Measurements from ENCODE around the gene ADCY1.

The ADCY1 gene

DNA sequence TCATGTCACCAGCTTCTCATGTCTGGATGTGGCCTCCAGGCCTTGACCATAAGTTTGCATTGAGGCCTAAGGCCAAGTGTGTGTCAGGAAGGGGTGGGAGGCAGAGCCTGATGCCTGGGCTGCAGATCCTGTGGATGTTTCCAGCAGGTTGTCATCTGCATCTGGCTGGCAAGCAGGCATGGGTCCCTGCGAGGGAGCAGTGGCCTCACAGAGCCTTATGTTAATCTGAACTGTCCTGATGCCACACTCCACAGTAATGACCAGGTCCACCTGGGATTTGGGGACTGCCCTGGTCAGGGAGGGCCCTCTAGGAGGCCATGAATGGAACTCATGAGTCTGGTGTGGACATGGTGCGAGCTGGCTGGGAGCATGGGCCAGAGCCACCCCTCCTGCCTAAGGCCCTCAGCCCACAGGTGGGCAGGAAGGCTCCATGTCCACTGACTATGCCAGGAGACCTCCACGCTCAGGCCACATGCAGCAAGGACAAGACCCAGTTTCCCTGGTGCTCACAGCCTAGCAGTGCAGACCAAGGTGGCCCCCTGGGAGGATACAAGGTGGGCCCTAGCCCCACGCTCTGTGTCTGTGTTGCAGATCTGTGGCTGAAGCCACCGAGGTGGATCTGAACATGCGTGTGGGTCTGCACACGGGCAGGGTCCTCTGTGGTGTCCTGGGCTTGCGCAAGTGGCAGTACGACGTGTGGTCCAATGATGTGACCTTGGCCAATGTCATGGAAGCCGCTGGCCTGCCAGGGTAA is 83.1 kb downstream of the ADCY1 start:
- H3K9me3 ChIP-seq (ENCODE audit: insufficient read depth, low read length) = no peaks in the 10 kb centered on the region
- H2AFZ ChIP-seq (ENCODE audit: low read depth, low read length) = no peak overlapping the region
- H4K20me1 ChIP-seq (ENCODE audit: insufficient read depth, low read length) = no peaks in the 10 kb centered on the region
- no peak overlapping the region for H3K4me3 ChIP-seq (ENCODE audit: low read length)
- no peaks in the 10 kb centered on the region for H3K36me3 ChIP-seq (replicated peaks; ENCODE audit: low read depth, low read length)
- H3K27ac ChIP-seq (ENCODE audit: low read length) = no peak overlapping the region
- no peaks in the 10 kb centered on the region for H3K4me1 ChIP-seq (ENCODE audit: low read length)
- no peak overlapping the region for H3K4me2 ChIP-seq (ENCODE audit: low read length)
- no peaks in the 10 kb centered on the region for H3K27me3 ChIP-seq (ENCODE audit: low read depth, low read length)
- no peak overlapping the region for H3K9ac ChIP-seq (ENCODE audit: low read length)
- H3K79me2 ChIP-seq (ENCODE audit: low read length) = no peaks in the 10 kb centered on the region
- TF ChIP-seq, protein P1, sequence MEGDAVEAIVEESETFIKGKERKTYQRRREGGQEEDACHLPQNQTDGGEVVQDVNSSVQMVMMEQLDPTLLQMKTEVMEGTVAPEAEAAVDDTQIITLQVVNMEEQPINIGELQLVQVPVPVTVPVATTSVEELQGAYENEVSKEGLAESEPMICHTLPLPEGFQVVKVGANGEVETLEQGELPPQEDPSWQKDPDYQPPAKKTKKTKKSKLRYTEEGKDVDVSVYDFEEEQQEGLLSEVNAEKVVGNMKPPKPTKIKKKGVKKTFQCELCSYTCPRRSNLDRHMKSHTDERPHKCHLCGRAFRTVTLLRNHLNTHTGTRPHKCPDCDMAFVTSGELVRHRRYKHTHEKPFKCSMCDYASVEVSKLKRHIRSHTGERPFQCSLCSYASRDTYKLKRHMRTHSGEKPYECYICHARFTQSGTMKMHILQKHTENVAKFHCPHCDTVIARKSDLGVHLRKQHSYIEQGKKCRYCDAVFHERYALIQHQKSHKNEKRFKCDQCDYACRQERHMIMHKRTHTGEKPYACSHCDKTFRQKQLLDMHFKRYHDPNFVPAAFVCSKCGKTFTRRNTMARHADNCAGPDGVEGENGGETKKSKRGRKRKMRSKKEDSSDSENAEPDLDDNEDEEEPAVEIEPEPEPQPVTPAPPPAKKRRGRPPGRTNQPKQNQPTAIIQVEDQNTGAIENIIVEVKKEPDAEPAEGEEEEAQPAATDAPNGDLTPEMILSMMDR (IDR thresholded peaks at IDR 0.05; ENCODE audit: low read depth, low read length) = no peak
- no peak for TF ChIP-seq EZH2phosphoT487 (IDR thresholded peaks at IDR 0.05; ENCODE audit: low read depth)

DNA sequence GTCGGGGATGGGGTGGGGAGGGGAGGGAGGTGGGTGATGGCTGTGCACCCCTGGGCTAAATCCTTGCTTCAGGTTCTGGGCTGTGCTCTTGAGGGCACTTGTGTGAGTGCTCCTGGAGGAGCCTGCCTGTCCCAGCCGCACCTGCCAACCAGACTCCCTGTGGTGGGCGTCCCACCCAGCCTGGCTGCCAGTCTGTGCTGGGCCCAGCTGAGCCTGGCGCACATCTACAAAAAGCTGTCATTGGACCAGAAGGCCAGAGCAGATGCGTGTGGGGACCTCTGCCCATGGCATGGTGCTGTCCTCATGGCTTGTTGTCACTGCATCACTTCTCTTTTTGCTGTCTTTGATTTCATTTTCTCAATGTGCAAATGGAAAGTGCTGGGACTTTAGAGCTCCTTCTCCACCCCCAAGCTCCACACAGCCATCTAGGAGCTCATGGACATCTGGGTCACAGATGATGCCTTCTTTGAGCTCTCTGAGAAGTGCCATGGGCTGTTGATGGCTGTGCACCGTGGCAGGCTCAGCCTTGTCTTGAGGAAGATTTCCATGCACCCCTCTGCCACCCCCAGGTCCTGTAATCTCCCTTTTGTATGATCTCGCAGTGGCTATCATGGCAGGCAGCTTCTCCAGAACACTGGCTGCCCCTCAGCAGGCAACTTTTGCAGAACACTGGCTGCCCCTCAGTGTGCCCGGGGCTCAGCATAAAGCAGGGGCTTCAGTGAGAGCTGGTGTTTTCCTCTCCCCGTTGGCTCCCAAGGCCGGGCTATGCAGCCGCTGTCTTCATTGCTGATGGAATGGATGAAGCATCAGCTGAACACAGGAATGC is 83.9 kb downstream of the ADCY1 start:
- no peak overlapping the region for H3K4me2 ChIP-seq (ENCODE audit: low read length)
- no peaks in the 10 kb centered on the region for H3K4me1 ChIP-seq (ENCODE audit: low read length)
- TF ChIP-seq EZH2phosphoT487 (IDR thresholded peaks at IDR 0.05; ENCODE audit: low read depth) = no peak
- TF ChIP-seq, protein P1 (IDR thresholded peaks at IDR 0.05; ENCODE audit: low read depth, low read length) = no peak
- no peaks in the 10 kb centered on the region for H3K27me3 ChIP-seq (ENCODE audit: low read depth, low read length)
- no peaks in the 10 kb centered on the region for H3K9me3 ChIP-seq (ENCODE audit: insufficient read depth, low read length)
- H3K9ac ChIP-seq (ENCODE audit: low read length) = no peak overlapping the region
- no peak overlapping the region for H2AFZ ChIP-seq (ENCODE audit: low read depth, low read length)
- H3K36me3 ChIP-seq (replicated peaks; ENCODE audit: low read depth, low read length) = no peaks in the 10 kb centered on the region
- no peaks in the 10 kb centered on the region for H3K79me2 ChIP-seq (ENCODE audit: low read length)
- H3K27ac ChIP-seq (ENCODE audit: low read length) = no peak overlapping the region
- H4K20me1 ChIP-seq (ENCODE audit: insufficient read depth, low read length) = no peaks in the 10 kb centered on the region
- H3K4me3 ChIP-seq (ENCODE audit: low read length) = no peak overlapping the region

DNA sequence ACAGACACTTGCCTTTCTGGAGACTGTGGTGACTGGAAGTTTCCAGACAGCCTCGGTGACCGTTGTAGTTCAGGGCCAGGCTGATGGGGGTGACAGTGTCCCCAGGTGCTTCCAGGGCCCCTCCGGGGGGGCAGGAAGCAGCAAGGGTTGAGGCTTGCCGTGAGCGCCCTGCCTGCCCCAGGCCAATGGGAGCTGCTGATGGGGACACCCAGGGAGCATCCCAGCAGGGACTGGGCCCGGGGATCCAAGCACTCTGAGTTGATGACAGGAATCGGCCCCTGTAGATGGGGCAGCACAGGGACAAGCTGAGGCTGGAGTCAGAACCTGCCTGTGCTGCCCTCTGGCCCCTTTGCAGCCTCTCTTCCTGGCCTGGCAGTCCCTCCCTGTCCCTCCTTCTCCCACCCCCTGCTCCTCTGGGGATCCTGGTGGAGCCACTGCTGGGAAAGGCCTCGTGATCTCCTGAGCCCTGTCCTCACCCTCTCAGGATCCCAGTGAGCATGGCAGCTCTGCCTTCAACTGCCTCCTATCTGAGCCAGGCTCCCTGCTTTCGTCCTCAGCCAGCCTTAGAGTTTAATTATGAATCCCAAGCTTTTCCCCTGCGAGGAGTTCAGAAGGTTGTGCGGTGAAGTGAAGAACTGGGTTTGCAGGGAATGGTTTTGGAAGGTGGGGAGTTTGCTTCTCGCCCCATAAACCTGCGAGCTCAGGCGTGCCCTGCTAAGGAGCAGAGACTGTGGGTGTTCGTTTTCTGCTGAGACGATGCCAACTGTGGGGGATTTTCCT is 84.7 kb downstream of the ADCY1 start:
- H2AFZ ChIP-seq (ENCODE audit: low read depth, low read length) = no peak overlapping the region
- no peaks in the 10 kb centered on the region for H4K20me1 ChIP-seq (ENCODE audit: insufficient read depth, low read length)
- TF ChIP-seq, protein P1 (IDR thresholded peaks at IDR 0.05; ENCODE audit: low read depth, low read length) = no peak
- no peak for TF ChIP-seq EZH2phosphoT487 (IDR thresholded peaks at IDR 0.05; ENCODE audit: low read depth)
- H3K4me2 ChIP-seq (ENCODE audit: low read length) = no peak overlapping the region
- no peak overlapping the region for H3K9ac ChIP-seq (ENCODE audit: low read length)
- no peaks in the 10 kb centered on the region for H3K36me3 ChIP-seq (replicated peaks; ENCODE audit: low read depth, low read length)
- no peaks in the 10 kb centered on the region for H3K27me3 ChIP-seq (ENCODE audit: low read depth, low read length)
- no peaks in the 10 kb centered on the region for H3K4me1 ChIP-seq (ENCODE audit: low read length)
- no peaks in the 10 kb centered on the region for H3K79me2 ChIP-seq (ENCODE audit: low read length)
- no peaks in the 10 kb centered on the region for H3K9me3 ChIP-seq (ENCODE audit: insufficient read depth, low read length)
- H3K4me3 ChIP-seq (ENCODE audit: low read length) = no peak overlapping the region
- H3K27ac ChIP-seq (ENCODE audit: low read length) = no peak overlapping the region

All from OCI-LY3 (cell line).